ENCODE data around the gene ZNF518B. TPM values are rescaled to one million over a fixed set of nuclear protein-coding genes. Genes with fewer than 3 reads are reported as not detected.

The ZNF518B gene
- total RNA-seq, 1 experiment from 2014 or later: 11.5 TPM

- WGBS (ENCODE audit: extremely low coverage, insufficient read length, low lambda C conversion rate): no CpG with 5 or more reads among the region's 6 CpGs
- peaks cover 14% of the 10 kb centered on the region; the same call in 1 of the 2 replicates for H3K4me1 ChIP-seq (ENCODE audit: insufficient read depth, low read length)
- H3K14ac ChIP-seq (ENCODE audit: insufficient read depth, low read length): no peak overlapping the region
- H3K4me1 Mint-ChIP-seq: peaks cover 41 to 42% of the 10 kb centered on the region in 2 experiments
- H3K18ac ChIP-seq (ENCODE audit: insufficient read length, low read depth, low read length): no peak overlapping the region
- DNase-seq: no peak
- no peak overlapping the region for H2BK12ac ChIP-seq (ENCODE audit: insufficient read length, low read depth, low read length)
- H3K4me3 Mint-ChIP-seq: no peak overlapping the region; a peak in 1 of 5 replicates
- no peak overlapping the region for H3K4ac ChIP-seq (ENCODE audit: low read depth, low read length)
- H3T11ph ChIP-seq (ENCODE audit: low read length): no peak overlapping the region
- H3K9ac ChIP-seq (ENCODE audit: extremely low read depth, insufficient read length, low read length): no peak overlapping the region
- no peaks in the 10 kb centered on the region for H3K9me3 ChIP-seq (ENCODE audit: control insufficient read depth, low read depth, low read length)
- H3K4me2 ChIP-seq (ENCODE audit: insufficient read depth, insufficient read length, low read length): no peak overlapping the region
- no peak overlapping the region for H2BK120ac ChIP-seq (ENCODE audit: low read depth, low read length, poor library complexity, severe bottlenecking)
- H3K23me2 ChIP-seq (ENCODE audit: insufficient read length, low read depth, low read length, poor library complexity, severe bottlenecking): no peaks in the 10 kb centered on the region
- H2BK5ac ChIP-seq (ENCODE audit: insufficient read length, low read length): no peak overlapping the region
- no peak overlapping the region for H2BK20ac ChIP-seq (ENCODE audit: low read depth, low read length, poor library complexity, severe bottlenecking)
- H2AK5ac ChIP-seq (ENCODE audit: insufficient read length, low read length): no peak overlapping the region
- no peak overlapping the region for H4K8ac ChIP-seq (replicated peaks; ENCODE audit: insufficient read length, low read depth, low read length)
- H3K9me3 Mint-ChIP-seq: no peaks in the 10 kb centered on the region
- TF ChIP-seq, protein P1, sequence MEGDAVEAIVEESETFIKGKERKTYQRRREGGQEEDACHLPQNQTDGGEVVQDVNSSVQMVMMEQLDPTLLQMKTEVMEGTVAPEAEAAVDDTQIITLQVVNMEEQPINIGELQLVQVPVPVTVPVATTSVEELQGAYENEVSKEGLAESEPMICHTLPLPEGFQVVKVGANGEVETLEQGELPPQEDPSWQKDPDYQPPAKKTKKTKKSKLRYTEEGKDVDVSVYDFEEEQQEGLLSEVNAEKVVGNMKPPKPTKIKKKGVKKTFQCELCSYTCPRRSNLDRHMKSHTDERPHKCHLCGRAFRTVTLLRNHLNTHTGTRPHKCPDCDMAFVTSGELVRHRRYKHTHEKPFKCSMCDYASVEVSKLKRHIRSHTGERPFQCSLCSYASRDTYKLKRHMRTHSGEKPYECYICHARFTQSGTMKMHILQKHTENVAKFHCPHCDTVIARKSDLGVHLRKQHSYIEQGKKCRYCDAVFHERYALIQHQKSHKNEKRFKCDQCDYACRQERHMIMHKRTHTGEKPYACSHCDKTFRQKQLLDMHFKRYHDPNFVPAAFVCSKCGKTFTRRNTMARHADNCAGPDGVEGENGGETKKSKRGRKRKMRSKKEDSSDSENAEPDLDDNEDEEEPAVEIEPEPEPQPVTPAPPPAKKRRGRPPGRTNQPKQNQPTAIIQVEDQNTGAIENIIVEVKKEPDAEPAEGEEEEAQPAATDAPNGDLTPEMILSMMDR (conservative IDR thresholded peaks at IDR 0.05): no peak
- H3K79me1 ChIP-seq (ENCODE audit: insufficient read depth, low read depth, low read length, poor library complexity, severe bottlenecking): no peaks in the 10 kb centered on the region
- H4K5ac ChIP-seq (ENCODE audit: insufficient read length, low read depth, low read length): no peak overlapping the region
- no peak overlapping the region for H3K27ac ChIP-seq (ENCODE audit: insufficient read length, low read depth, low read length)
- 0 out of 7 replicates have a peak, but pooled peaks cover 0 to 1% (median 0%) of the 10 kb centered on the region in 3 experiments for H3K36me3 Mint-ChIP-seq (ENCODE audit: insufficient read depth in 1 of 3, low read depth in 3 of 3)
- H3K27ac Mint-ChIP-seq: no peak overlapping the region
- no peaks in the 10 kb centered on the region for H3K27me3 ChIP-seq (ENCODE audit: insufficient read depth, low read length)
- no peaks in the 10 kb centered on the region for H3K79me2 ChIP-seq (ENCODE audit: insufficient read depth, low read length)
- no peak overlapping the region for H3K23ac ChIP-seq (ENCODE audit: insufficient read length, low read depth, low read length)
- H4K20me1 ChIP-seq (ENCODE audit: control insufficient read depth, insufficient read depth, insufficient read length): no peaks in the 10 kb centered on the region
- no peak overlapping the region for H2AFZ ChIP-seq (ENCODE audit: low read length)
- H3K56ac ChIP-seq (ENCODE audit: insufficient read length, low read depth, low read length): no peak overlapping the region
- peaks cover 41% of the 10 kb centered on the region for H3K27me3 Mint-ChIP-seq (ENCODE audit: low read depth)
- no peak overlapping the region for H4K91ac ChIP-seq (ENCODE audit: insufficient read length, low read depth, low read length)
- no peak overlapping the region for H2BK15ac ChIP-seq (ENCODE audit: low read depth, low read length)
Observed at GRCh38 chr4:10500776-10501175, 43.5 kb upstream of the ZNF518B start.

All from H9 (cell line).